BLaER1 (cell line): ENCODE results near the gene GPT2.

Experiments
- H3K27ac ChIP-seq: shearing (Covaris generic); formaldehyde crosslinking; 2 replicates; pipeline ENCODE4 v1.8.1; 2022
- H3K27me3 ChIP-seq: shearing (Covaris generic); formaldehyde crosslinking; 2 replicates; pipeline ENCODE4 v1.8.1; 2022
- H3K36me3 ChIP-seq: shearing (Covaris generic); formaldehyde crosslinking; 2 replicates; pipeline ENCODE4 v1.8.1; 2022
- H3K4me1 ChIP-seq: shearing (Covaris generic); formaldehyde crosslinking; 2 replicates; pipeline ENCODE4 v1.8.1; 2022
- H3K4me2 ChIP-seq: shearing (Covaris generic); formaldehyde crosslinking; 2 replicates; pipeline ENCODE4 v1.8.1; 2022
- H3K4me3 ChIP-seq: shearing (Covaris generic); formaldehyde crosslinking; 2 replicates; pipeline ENCODE4 v1.8.1; 2022
- H3K9ac ChIP-seq: shearing (Covaris generic); formaldehyde crosslinking; 2 replicates; pipeline ENCODE4 v1.8.1; 2022
- H3K9me3 ChIP-seq: shearing (Covaris generic); formaldehyde crosslinking; 2 replicates; pipeline ENCODE4 v1.8.1; 2022
- H4K20me1 ChIP-seq: shearing (Covaris generic); formaldehyde crosslinking; 2 replicates; pipeline ENCODE4 v1.8.1; 2022
- Cebpa-rat ChIP-seq: shearing (Covaris generic); IDR thresholded peaks from 2 replicates; pipeline ENCODE4 v1.8.1; 2022

Gene GPT2

GRCh38 chr16:46954562-46954961, 70.4 kb downstream of the GPT2 start:
- no peaks in the 10 kb centered on the region for H3K4me1 ChIP-seq
- H3K4me3 ChIP-seq: no peak overlapping the region
- H3K36me3 ChIP-seq: peaks cover 56% of the 10 kb centered on the region
- H4K20me1 ChIP-seq: peaks cover 47% of the 10 kb centered on the region
- H3K27me3 ChIP-seq: no peaks in the 10 kb centered on the region
- TF ChIP-seq Cebpa-rat: no peak
- H3K4me2 ChIP-seq: no peak overlapping the region
- no peaks in the 10 kb centered on the region for H3K9me3 ChIP-seq
- H3K9ac ChIP-seq: no peak overlapping the region
- no peak overlapping the region for H3K27ac ChIP-seq

GRCh38 chr16:46961373-46962353, 77.5 kb downstream of the GPT2 start:
- H3K9me3 ChIP-seq: no peaks in the 10 kb centered on the region
- no peak overlapping the region for H3K27ac ChIP-seq
- no peak overlapping the region for H3K9ac ChIP-seq
- H3K4me2 ChIP-seq: no peak overlapping the region
- H3K4me3 ChIP-seq: no peak overlapping the region
- peaks cover 99% of the 10 kb centered on the region for H4K20me1 ChIP-seq
- no peaks in the 10 kb centered on the region for H3K27me3 ChIP-seq
- peaks cover 100% of the 10 kb centered on the region for H3K36me3 ChIP-seq
- peaks cover 7% of the 10 kb centered on the region; the same call in 1 of the 2 replicates for H3K4me1 ChIP-seq
- no peak for TF ChIP-seq Cebpa-rat

- Histone ChIP-seq H3K27ac (no peak overlapping the region), H3K27me3 (no peaks in the 10 kb centered on the region), H3K36me3 (peaks cover 100% of the 10 kb centered on the region), H4K20me1 (peaks cover 99% of the 10 kb centered on the region), H3K9ac (no peak overlapping the region), H3K4me2 (no peak overlapping the region), H3K4me1 (peaks cover 7% of the 10 kb centered on the region; the same call in 1 of the 2 replicates), H3K4me3 (no peak overlapping the region), H3K9me3 (no peaks in the 10 kb centered on the region)
- no peak for TF ChIP-seq Cebpa-rat
Observed at GRCh38 chr16:46962629-46963028, 78.5 kb downstream of the GPT2 start.

- Histone ChIP-seq H3K4me3 (no peak overlapping the region), H3K27ac (no peak overlapping the region), H3K9me3 (no peaks in the 10 kb centered on the region), H3K4me1 (peaks cover 25% of the 10 kb centered on the region), H3K36me3 (peaks cover 87% of the 10 kb centered on the region), H3K4me2 (no peak overlapping the region), H3K9ac (no peak overlapping the region), H4K20me1 (peaks cover 100% of the 10 kb centered on the region), H3K27me3 (no peaks in the 10 kb centered on the region)
- no peak for TF ChIP-seq Cebpa-rat
Observed at GRCh38 chr16:46968063-46968435, 83.9 kb downstream of the GPT2 start.

- no peak overlapping the region for H3K9ac ChIP-seq
- H4K20me1 ChIP-seq: peaks cover 83% of the 10 kb centered on the region
- no peak for TF ChIP-seq Cebpa-rat
- no peak overlapping the region for H3K27ac ChIP-seq
- peaks cover 34% of the 10 kb centered on the region for H3K4me1 ChIP-seq
- H3K27me3 ChIP-seq: no peaks in the 10 kb centered on the region
- H3K9me3 ChIP-seq: no peaks in the 10 kb centered on the region
- H3K4me3 ChIP-seq: no peak overlapping the region
- peaks cover 67% of the 10 kb centered on the region for H3K36me3 ChIP-seq
- H3K4me2 ChIP-seq: no peak overlapping the region
Observed at GRCh38 chr16:46970089-46970488, 85.9 kb downstream of the GPT2 start.

GRCh38 chr16:46971271-46971670, 87.1 kb downstream of the GPT2 start:
- Histone ChIP-seq H3K4me2 (peak overlapping the region; percentile 88), H3K4me1 (peaks cover 34% of the 10 kb centered on the region), H3K36me3 (peaks cover 55% of the 10 kb centered on the region), H3K9me3 (no peaks in the 10 kb centered on the region), H3K9ac (0 out of 2 replicates have a peak overlapping the region, but pooled peaks have one; percentile 98), H3K27me3 (no peaks in the 10 kb centered on the region), H3K4me3 (no peak overlapping the region), H3K27ac (no peak overlapping the region), H4K20me1 (peaks cover 71% of the 10 kb centered on the region)
- TF ChIP-seq Cebpa-rat: no peak

- Histone ChIP-seq H3K27me3 (no peaks in the 10 kb centered on the region), H3K27ac (peak overlapping the region; percentile 95), H3K4me3 (peak overlapping the region; percentile 98), H3K4me1 (peaks cover 34% of the 10 kb centered on the region), H3K9ac (peak overlapping the region; percentile 98), H4K20me1 (peaks cover 58% of the 10 kb centered on the region), H3K9me3 (no peaks in the 10 kb centered on the region), H3K4me2 (peak overlapping the region; percentile 88), H3K36me3 (peaks cover 41% of the 10 kb centered on the region)
- no peak for TF ChIP-seq Cebpa-rat
Observed at GRCh38 chr16:46972429-46973206, 88.5 kb downstream of the GPT2 start.

- Histone ChIP-seq H3K4me1 (peaks cover 34% of the 10 kb centered on the region), H3K36me3 (peaks cover 33% of the 10 kb centered on the region), H3K9ac (peak within 1 kb of the TSS; percentile 98), H3K27me3 (no peaks in the 10 kb centered on the region), H4K20me1 (peaks cover 50% of the 10 kb centered on the region), H3K9me3 (no peaks in the 10 kb centered on the region), H3K27ac (peak within 1 kb of the TSS; percentile 95), H3K4me2 (peak within 1 kb of the TSS; percentile 88), H3K4me3 (peak within 1 kb of the TSS; percentile 98)
- TF ChIP-seq Cebpa-rat: no peak
Observed at GRCh38 chr16:46973207-46973995, 89.2 kb downstream of the GPT2 start, which contains the start of gene DNAJA2. DNAJA2 (minus strand) TSS chr16:46973674; CDS start chr16:46973572, 102 bp downstream.

- H3K4me3 ChIP-seq: peak overlapping the region; percentile 98
- peak overlapping the region; percentile 98 for H3K9ac ChIP-seq
- TF ChIP-seq Cebpa-rat: no peak
- H4K20me1 ChIP-seq: peaks cover 44% of the 10 kb centered on the region
- H3K4me1 ChIP-seq: peaks cover 34% of the 10 kb centered on the region
- no peaks in the 10 kb centered on the region for H3K9me3 ChIP-seq
- peaks cover 28% of the 10 kb centered on the region for H3K36me3 ChIP-seq
- no peaks in the 10 kb centered on the region for H3K27me3 ChIP-seq
- peak overlapping the region; percentile 88 for H3K4me2 ChIP-seq
- peak overlapping the region; percentile 95 for H3K27ac ChIP-seq
Observed at GRCh38 chr16:46973996-46974324, 89.8 kb downstream of the GPT2 start.
